HepG2 (cell line): ENCODE data around the gene UEVLD.

Experiments used
- ELF1 ChIP-seq: sonication (generic); formaldehyde crosslinking; IDR thresholded peaks from 2 replicates; pipeline ENCODE4 v1.4.0; 2020; ENCODE audit warnings: missing genetic modification reagents
- ETV5 ChIP-seq: IDR thresholded peaks from 2 replicates; pipeline ENCODE4 v1.6.1; 2018; ENCODE audit warnings: missing biosample characterization, missing genetic modification reagents, inconsistent platforms, borderline replicate concordance
- FOXJ3 ChIP-seq: sonication (generic); formaldehyde crosslinking; IDR thresholded peaks from 2 replicates; pipeline ENCODE4 v1.4.0; 2020; ENCODE audit warnings: missing genetic modification reagents, mild to moderate bottlenecking, borderline replicate concordance
- FOXM1 ChIP-seq: sonication (generic); formaldehyde crosslinking; IDR thresholded peaks from 2 replicates; pipeline ENCODE4 v1.5.0; 2020; ENCODE audit warnings: missing genetic modification reagents
- MYNN ChIP-seq: sonication (generic); formaldehyde crosslinking; IDR thresholded peaks from 2 replicates; pipeline ENCODE4 v1.4.0; 2020; ENCODE audit warnings: mild to moderate bottlenecking, low read depth, missing genetic modification reagents
- TAF1 ChIP-seq: sonication (generic); formaldehyde crosslinking; IDR thresholded peaks from 2 replicates; pipeline ENCODE4 v1.4.0; 2020; ENCODE audit warnings: missing genetic modification reagents
- U2AF1 ChIP-seq: fragments of 200-400 bp; formaldehyde crosslinking; optimal IDR thresholded peaks from 2 replicates; pipeline ENCODE3; 2017; ENCODE audit warnings: mild to moderate bottlenecking, low read depth, low read length
- ZNF792 ChIP-seq: IDR thresholded peaks from 2 replicates; pipeline ENCODE4 v1.6.1; 2016

DNA sequence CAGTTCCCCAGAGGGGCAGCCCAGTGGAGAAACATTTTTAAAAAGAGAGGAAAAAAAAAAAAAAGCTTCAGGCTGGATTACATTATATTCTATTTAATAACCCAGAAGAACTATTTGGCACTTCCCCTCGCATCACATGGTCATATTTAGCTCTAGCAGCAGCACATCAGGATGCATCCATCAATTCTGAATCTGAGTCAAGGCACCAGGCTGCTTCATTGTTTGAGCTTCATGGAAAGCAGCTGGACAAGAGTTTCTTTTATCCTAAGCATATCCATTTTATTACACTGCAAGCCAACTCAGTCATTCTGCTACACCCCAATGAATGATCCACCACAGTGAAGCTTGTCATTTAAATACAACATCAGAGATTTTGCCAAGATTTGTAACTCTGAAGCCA lies 35.6 kb upstream of the UEVLD start:
- TF ChIP-seq TAF1 (CRISPR knock-in tag) (no peak), ETV5 (CRISPR knock-in tag) (no peak), FOXM1 (CRISPR knock-in tag) (no peak), ELF1 (no peak), FOXJ3 (CRISPR knock-in tag) (no peak), U2AF1 (no peak), ZNF792 (CRISPR knock-in tag) (no peak), MYNN (CRISPR knock-in tag) (no peak)
